Measurements from ENCODE around the gene BLTP1.

The BLTP1 gene

DNA sequence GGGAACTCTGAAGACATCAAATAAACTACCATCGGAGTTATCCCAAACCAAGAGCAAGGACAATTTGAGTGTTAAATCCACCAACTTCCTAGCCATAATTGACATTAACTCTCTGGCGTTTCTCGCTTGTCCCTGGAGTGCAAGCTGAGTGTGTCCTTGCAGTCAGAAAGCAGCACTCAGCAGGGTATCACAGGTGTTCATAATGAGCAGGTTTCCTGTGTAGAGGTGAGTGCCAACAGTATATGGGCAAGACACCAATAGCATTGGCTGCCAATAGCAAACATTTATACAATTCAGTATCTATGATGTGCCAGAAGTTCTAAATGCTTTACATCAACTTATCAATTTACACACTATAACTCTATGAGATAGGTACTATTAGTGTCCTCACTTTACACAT lies 11.2 kb downstream of the BLTP1 start:
- no peaks in the 10 kb centered on the region for H3K27me3 ChIP-seq (ENCODE audit: insufficient read depth, low read length)
- no peak overlapping the region for H2AFZ ChIP-seq (ENCODE audit: low read length)
- no peak for TF ChIP-seq EZH2 (IDR thresholded peaks at IDR 0.05; ENCODE audit: borderline replicate concordance, low read length)
- TF ChIP-seq, protein P1, sequence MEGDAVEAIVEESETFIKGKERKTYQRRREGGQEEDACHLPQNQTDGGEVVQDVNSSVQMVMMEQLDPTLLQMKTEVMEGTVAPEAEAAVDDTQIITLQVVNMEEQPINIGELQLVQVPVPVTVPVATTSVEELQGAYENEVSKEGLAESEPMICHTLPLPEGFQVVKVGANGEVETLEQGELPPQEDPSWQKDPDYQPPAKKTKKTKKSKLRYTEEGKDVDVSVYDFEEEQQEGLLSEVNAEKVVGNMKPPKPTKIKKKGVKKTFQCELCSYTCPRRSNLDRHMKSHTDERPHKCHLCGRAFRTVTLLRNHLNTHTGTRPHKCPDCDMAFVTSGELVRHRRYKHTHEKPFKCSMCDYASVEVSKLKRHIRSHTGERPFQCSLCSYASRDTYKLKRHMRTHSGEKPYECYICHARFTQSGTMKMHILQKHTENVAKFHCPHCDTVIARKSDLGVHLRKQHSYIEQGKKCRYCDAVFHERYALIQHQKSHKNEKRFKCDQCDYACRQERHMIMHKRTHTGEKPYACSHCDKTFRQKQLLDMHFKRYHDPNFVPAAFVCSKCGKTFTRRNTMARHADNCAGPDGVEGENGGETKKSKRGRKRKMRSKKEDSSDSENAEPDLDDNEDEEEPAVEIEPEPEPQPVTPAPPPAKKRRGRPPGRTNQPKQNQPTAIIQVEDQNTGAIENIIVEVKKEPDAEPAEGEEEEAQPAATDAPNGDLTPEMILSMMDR (IDR thresholded peaks at IDR 0.05; ENCODE audit: low read length) = no peak
- no peak overlapping the region for H3K9ac ChIP-seq (ENCODE audit: low read length)
- H3K9me3 ChIP-seq (ENCODE audit: low read length) = no peaks in the 10 kb centered on the region
- no peak overlapping the region for H3K4me3 ChIP-seq (ENCODE audit: low read depth, low read length, poor library complexity, severe bottlenecking)
- no peaks in the 10 kb centered on the region for H4K20me1 ChIP-seq (ENCODE audit: insufficient read depth, low read length)
- 0 out of 2 replicates have a peak, but pooled peaks cover 4% of the 10 kb centered on the region for H3K79me2 ChIP-seq (ENCODE audit: insufficient read depth, low read length)
- H3K36me3 ChIP-seq (ENCODE audit: insufficient read depth, low read length) = no peaks in the 10 kb centered on the region
- no peak overlapping the region for H3K27ac ChIP-seq (ENCODE audit: low read depth, low read length, poor library complexity, severe bottlenecking)
- peaks cover 10% of the 10 kb centered on the region for H3K4me1 ChIP-seq (ENCODE audit: insufficient read depth, low read length, severe bottlenecking)
- H3K4me2 ChIP-seq (ENCODE audit: low read length) = no peak overlapping the region
- no peaks in the 10 kb centered on the region for H3K9me2 ChIP-seq (ENCODE audit: low read depth, low read length)
- H3F3A ChIP-seq (ENCODE audit: insufficient read depth, low read length) = no peaks in the 10 kb centered on the region

DNA sequence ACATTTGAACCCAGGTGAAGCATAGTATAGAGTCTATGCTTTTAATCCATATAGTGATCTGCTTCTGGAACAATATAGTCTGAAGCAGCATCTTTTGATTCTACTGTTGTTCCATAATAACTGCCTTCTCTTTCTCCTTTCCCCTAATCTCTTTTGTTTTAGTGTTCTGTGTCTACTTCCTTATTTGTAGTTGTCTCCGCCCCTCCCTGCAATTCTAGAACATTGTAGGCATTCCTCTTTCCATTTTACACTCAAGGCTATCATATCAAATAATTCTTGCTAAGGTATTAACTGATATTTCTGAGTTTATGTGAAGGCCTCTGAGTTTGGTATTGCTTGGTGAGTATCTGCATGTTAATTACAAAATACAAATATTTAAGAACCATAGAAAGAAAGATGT lies 11.6 kb downstream of the BLTP1 start:
- Histone ChIP-seq H3K27ac (ENCODE audit: low read depth, low read length, poor library complexity, severe bottlenecking) (no peak overlapping the region), H3F3A (ENCODE audit: insufficient read depth, low read length) (no peaks in the 10 kb centered on the region), H3K4me2 (ENCODE audit: low read length) (no peak overlapping the region), H3K79me2 (ENCODE audit: insufficient read depth, low read length) (0 out of 2 replicates have a peak, but pooled peaks cover 4% of the 10 kb centered on the region), H4K20me1 (ENCODE audit: insufficient read depth, low read length) (no peaks in the 10 kb centered on the region), H2AFZ (ENCODE audit: low read length) (no peak overlapping the region), H3K9ac (ENCODE audit: low read length) (no peak overlapping the region), H3K9me3 (ENCODE audit: low read length) (no peaks in the 10 kb centered on the region), H3K4me1 (ENCODE audit: insufficient read depth, low read length, severe bottlenecking) (peaks cover 10% of the 10 kb centered on the region), H3K9me2 (ENCODE audit: low read depth, low read length) (no peaks in the 10 kb centered on the region), H3K4me3 (ENCODE audit: low read depth, low read length, poor library complexity, severe bottlenecking) (no peak overlapping the region), H3K27me3 (ENCODE audit: insufficient read depth, low read length) (no peaks in the 10 kb centered on the region), H3K36me3 (ENCODE audit: insufficient read depth, low read length) (no peaks in the 10 kb centered on the region)
- TF ChIP-seq, protein P1 (IDR thresholded peaks at IDR 0.05; ENCODE audit: low read length) = no peak
- no peak for TF ChIP-seq EZH2 (IDR thresholded peaks at IDR 0.05; ENCODE audit: borderline replicate concordance, low read length)

DNA sequence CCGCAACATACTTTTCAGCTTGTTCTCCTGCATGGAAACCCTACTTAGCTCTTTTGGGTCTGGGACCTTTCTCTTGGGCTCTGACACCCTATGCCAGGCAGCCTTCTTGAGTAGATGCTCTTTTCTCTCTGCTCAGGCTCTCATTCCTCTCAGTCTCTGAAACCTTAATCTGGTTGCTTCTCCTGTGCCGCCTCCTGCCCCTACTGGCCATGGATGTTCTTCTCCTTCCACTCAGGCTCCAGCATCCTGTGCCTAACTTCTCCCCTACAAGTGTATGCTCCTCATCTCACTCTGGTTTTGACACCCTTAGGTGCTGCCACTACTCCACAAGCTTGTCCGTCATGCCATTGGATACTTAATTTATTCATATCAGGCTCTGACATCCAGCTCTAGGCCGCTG lies 15.2 kb downstream of the BLTP1 start:
- Histone ChIP-seq H2AFZ (ENCODE audit: low read length) (no peak overlapping the region), H3F3A (ENCODE audit: insufficient read depth, low read length) (no peaks in the 10 kb centered on the region), H3K9ac (ENCODE audit: low read length) (no peak overlapping the region), H3K9me2 (ENCODE audit: low read depth, low read length) (no peaks in the 10 kb centered on the region), H3K4me3 (ENCODE audit: low read depth, low read length, poor library complexity, severe bottlenecking) (no peak overlapping the region), H3K4me1 (ENCODE audit: insufficient read depth, low read length, severe bottlenecking) (peaks cover 10% of the 10 kb centered on the region), H3K4me2 (ENCODE audit: low read length) (no peak overlapping the region), H4K20me1 (ENCODE audit: insufficient read depth, low read length) (no peaks in the 10 kb centered on the region), H3K79me2 (ENCODE audit: insufficient read depth, low read length) (no peaks in the 10 kb centered on the region), H3K9me3 (ENCODE audit: low read length) (no peaks in the 10 kb centered on the region), H3K36me3 (ENCODE audit: insufficient read depth, low read length) (no peaks in the 10 kb centered on the region), H3K27ac (ENCODE audit: low read depth, low read length, poor library complexity, severe bottlenecking) (no peak overlapping the region), H3K27me3 (ENCODE audit: insufficient read depth, low read length) (no peaks in the 10 kb centered on the region)
- TF ChIP-seq, protein P1 (IDR thresholded peaks at IDR 0.05; ENCODE audit: low read length) = no peak
- TF ChIP-seq EZH2 (IDR thresholded peaks at IDR 0.05; ENCODE audit: borderline replicate concordance, low read length) = no peak

Measured in OCI-LY1 (cell line).